ENCODE data around the gene ELF5. TPM values are rescaled to one million over a fixed set of nuclear protein-coding genes. Genes with fewer than 3 reads are reported as not detected.
A peak's percentile ranks its signal among the peaks of the same experiment; 100 is the strongest.

ELF5 gene
- total RNA-seq, 1 donor from 2014 or later: 0.95 TPM

DNA sequence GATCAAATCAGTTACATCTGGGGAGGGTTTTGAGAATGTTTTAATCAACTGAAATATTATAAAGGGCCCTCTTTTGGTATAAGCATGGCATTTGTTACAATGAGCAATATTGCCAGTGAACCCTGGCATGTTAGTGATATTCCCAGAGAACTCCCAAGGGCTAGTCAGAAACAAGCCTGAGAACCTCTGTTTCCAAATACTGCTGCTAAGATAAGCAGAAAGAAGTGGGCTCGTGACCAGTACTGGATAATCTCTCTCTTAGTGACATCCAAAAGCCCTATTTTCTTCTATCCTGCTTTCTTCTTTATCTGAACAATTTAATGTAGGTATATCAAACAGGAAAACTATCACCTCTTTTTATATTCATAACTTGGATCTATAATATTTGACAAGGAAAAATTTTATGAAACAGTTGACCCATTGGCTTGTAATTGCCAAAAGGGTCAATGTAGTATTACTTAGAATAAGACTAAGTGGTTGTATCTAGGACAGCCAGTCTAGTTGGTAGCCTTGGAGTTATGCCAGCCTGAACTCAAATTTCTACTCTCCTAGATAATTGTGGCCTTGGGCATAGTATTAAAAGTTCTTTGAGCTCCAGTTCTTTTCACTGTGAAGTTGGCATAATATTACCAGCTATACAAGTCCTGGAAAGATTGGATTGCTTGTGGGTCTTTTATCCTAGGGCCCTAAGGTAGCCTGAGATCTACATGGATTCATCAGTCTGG, 59.1 kb downstream of the ELF5 start:
- no peak for DNase-seq (ENCODE audit: low spot score)

DNA sequence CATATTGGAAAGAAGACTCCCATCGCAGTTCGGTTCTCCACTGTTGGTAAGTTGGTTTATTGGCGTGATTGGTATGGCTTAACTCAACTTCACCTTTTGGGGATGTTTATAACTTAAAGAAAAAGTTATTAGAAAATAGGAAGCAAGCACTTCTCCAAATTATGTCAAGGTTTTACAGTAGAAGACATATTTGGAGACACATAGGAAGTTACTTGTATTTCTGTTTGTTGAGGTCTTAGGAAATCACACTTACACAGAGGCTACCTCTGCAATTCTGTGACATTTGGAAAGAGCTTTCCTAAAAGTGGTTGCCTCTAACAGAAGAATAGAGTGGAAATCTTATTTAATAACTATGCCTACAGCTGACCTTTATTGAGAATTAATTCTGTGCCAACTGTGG, 62.5 kb downstream of the ELF5 start:
- no peak for DNase-seq (ENCODE audit: low spot score)

DNA sequence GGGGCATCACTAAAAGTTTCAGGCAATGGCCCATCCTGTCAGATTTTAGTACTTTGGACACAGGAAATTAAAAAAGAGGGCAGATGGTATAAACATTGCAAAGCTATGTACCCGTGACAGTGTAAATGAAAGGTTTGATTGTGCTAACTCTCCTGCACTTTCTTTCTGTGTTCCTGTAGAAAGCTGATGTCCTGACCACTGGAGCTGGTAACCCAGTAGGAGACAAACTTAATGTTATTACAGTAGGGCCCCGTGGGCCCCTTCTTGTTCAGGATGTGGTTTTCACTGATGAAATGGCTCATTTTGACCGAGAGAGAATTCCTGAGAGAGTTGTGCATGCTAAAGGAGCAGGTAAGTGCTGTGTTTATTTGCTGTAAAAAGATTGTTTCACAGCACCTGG, 64.6 kb downstream of the ELF5 start:
- no peak for DNase-seq (ENCODE audit: low spot score)

DNA sequence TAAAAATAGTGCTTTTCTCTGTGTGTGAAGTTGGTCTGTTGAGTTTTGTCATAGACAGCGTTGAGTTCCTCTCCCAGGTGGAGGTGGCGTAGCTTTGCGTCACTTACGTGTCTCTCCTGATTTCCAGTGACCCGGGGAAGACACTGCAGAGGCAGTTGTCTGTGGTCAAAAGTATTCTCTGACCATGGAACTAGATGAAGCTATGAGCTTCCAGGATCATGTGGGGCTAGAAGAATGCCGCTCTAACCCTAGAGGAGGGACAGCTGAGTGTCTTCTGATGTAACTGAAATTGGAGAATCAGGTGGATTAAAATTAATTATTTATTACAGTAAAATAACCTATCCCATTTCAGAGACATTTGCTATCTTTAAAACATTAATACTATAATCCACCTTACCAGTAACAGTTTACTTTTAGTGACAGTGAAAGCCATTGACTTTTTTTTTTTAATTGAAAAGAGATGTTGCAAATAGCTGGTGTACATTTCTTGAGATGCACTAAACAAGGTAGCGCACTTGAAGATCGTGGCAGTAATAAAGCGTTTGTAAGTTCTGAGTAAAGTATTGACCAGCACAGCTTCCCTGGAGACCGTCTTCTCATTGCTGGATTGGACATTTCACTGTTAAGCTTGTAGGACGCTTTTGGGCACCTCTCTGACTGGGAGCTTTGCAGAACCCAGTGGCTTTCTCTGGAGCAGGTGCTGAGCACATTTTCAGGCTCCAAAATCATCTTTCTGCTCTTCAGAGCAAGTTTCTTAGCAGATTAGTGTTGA, 65.2 kb downstream of the ELF5 start:
- DNase-seq (ENCODE audit: low spot score): no peak

DNA sequence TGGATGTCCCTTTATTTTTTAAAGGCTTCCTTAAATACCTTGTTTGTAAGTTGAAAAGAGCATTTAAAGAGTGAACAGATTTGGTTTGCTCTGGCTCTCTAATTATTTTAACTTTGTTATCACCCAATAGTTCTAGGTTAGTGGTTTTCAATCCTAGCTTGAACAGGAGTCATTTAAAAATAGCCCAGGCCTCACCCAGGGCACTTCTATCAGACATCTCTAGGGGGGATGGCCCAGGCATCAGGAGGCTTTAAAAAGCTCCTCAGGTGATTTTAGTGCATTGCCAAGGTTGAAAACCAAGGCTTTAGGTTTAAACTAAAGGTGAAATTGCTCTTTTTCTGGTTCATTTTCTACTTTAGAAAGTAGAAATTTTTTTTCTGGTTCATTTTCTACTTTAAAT, 66.5 kb downstream of the ELF5 start:
- no peak for DNase-seq (ENCODE audit: low spot score)

DNA sequence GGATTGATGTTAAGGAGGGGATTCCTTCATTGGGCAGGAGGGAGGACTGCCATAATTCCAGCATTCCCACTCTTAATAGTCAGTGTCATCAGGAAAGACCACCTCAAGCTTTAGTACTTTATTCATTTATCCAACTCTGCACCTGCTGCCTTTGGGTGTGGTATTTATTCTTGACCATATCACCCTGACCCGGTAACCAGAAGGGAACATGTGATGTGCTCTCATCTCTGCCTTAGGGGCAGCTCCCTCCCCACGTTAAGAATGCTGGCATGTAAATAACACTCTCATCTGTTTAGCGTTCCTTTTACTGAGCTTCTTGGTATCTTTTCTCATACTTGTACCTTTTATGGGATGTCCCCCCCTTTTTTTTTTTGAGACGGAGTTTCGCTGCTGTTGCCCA, 67.2 kb downstream of the ELF5 start:
- DNase-seq (ENCODE audit: low spot score): no peak

DNA sequence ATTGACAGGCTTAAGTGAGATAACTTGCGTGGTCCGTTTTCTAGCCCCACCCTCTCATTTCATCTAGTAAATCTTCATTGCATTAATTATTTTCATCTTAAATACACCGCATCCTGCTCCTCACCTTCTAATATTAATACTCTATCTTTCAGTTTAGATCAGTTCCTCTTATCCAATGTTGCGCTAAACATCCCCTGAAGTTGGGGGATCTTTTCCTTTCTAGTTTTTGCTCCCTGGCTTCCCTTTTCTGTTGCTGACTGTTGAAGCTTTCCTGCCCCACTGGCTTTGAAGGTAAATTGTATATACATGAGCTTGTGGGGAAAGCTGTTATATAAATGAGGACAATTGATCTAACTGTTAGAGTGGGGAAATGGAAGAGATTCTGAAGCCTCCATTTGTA, 67.6 kb downstream of the ELF5 start:
- DNase-seq (ENCODE audit: low spot score): no peak

DNA sequence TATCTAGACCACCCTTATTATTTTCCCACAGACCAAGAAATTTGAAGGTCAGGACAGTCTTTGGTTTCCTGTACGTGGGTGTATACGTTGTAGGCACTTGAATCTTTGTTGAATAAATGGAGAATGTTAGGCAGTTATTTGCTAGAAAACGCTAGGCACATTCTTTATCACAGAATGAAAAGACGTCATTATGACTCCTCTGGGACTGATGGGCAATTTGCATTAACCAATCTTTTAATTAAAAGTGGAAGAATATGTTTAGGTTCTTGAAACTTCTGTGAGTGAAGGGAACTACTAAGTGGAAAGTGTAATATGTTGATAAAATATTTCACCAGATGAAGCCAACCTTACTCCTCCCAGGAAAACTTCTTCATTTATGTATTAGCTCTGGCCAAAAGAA, 69.2 kb downstream of the ELF5 start:
- no peak for DNase-seq (ENCODE audit: low spot score)

DNA sequence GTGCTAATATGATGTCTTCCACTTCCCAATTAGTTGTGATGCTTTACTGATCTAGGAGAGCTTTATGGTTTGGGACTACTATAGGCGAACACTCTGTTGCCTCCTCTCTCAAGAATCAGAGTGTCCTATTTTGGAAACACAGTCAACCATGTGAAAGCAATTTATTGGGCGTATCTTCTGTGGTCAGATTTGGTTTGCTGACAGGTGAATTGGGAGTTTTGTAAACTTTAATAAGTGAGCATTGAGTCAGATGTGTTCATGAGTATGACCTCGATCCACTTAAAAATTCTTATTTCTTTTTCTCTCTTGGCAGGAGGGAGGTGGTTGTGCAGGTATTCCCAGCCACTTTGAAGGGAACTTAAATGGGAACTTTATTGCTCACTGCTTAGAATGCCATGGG, 70.5 kb downstream of the ELF5 start:
- no peak for DNase-seq (ENCODE audit: low spot score)

DNA sequence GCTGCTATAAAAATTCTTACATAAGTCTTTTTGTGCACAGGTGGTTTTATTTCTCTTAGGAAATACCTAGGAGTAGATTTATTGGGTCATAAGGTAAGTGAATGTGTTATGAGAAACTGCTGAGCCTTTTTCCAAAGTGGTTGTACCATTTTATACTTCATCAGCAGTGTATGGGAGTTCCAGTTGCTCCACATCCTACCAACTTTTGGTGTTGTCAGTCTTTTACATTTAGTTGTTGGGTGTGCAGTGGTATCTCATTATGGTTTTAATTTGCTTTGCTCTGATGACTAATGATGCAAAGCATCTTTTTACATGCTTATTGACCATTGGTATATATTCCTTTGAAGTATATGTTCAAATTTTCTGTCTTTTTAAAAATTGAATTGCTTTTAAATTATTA, 71.8 kb downstream of the ELF5 start:
- DNase-seq (ENCODE audit: low spot score): no peak

DNA sequence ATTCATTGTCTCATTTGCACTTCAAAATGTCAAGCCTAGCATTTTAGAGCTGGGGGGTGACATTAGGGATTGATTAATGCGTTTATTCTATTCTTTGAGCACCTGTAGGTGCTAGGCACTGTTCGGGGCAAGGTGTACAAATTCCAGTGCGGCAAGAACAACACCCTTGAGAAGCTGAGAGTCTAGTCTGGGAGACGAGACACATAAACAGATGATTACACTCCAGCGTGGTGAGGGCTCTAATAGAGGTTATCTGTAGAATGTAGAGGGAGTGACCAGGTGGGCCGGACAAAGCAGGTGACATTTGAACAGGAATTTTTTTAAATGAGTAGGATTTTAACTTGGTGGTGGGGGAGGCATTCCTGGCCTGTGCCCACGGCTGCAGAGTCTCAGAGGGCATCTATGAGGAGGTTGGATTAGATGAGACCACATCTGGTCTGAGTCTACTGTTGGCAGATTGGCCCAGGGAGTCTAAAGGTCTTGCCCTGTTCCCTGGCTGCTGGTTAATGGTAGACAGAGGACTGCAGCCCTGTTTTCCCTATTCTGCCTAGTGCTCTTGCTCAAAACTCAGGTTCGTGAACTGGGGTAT, 73.9 kb downstream of the ELF5 start:
- peak; percentile 14 for DNase-seq (ENCODE audit: low spot score)

DNA sequence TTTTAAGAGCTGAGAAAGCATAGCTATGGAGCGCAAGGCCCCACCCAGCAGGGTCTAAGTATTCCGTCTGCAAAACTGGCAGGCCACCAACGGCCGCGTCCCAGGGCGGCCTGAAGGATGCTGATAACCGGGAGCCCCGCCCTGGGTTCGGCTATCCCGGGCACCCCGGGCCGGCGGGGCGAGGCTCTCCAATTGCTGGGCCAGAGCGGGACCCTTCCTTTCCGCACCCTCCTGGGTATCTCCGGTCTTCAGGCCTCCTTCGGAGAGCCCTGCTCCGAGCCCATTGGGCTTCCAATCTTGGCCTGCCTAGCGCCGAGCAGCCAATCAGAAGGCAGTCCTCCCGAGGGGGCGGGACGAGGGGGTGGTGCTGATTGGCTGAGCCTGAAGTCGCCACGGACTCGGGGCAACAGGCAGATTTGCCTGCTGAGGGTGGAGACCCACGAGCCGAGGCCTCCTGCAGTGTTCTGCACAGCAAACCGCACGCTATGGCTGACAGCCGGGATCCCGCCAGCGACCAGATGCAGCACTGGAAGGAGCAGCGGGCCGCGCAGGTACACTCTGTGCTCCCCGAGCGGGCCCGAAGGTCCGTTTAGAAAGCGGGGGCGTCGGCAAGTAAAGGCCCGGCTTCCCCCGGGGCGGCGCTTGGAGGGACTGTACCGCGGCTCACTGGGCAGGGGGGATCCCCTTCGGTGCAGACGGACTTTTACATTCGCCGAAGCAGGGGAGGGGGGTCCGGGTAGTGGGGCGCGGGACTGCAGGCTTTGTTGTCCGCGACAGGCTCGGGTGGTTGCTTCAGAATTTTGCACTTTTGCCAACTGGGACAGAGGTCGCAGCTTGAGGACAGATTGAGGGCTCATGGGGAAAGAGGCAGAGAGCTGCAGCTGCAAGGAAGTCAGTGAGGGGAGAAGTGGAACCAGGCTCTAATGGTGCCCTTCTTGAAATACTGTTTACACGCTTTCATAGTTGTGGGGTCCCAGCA, 74.8 kb downstream of the ELF5 start, which contains the start of gene CAT:
CAT (plus strand) TSS at position 406 of the 979 bp plus-strand sequence; CDS start at position 486, 80 bp downstream.
- peak; percentile 98 for DNase-seq (ENCODE audit: low spot score)

DNA sequence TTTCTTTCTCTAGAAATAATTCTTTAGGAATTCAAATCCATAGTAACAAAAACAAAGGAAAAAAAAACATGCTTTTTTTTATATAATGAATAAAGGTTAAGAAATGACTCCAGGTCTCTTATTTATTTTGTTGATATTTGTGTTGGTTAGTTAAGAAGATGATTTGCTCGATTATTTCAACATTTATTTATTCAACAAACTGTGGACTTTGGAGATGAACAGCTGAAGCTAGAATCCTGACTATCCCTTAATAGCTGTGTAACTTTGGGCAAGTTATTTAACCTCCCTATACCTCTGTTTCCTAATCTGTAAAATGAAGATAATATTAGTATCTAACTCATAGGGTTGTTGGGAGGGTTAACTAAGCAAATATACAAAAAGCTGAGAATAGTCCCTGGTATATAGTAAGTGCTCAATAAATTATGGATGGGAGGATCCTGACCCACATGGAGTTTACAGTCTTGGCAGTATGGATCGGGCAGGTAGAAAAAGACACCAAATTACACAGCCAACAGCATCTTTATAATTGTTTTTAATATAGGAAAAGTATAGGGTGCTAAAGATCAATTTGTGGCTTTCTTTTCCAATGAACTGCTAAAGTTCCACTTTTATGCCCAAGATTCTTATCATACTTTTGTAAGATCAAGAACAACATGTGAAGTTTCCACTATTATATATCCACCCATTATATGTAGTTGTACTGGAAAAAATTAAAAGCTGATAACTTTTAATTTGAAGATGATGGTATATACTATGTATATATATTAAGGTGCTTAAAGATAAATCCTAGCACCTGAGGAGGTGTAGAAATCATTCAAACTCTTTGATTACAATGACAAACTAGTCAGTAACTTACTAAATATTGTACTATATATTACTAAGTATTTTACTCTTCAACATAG, 76.1 kb downstream of the ELF5 start:
- no peak for DNase-seq (ENCODE audit: low spot score)

DNA sequence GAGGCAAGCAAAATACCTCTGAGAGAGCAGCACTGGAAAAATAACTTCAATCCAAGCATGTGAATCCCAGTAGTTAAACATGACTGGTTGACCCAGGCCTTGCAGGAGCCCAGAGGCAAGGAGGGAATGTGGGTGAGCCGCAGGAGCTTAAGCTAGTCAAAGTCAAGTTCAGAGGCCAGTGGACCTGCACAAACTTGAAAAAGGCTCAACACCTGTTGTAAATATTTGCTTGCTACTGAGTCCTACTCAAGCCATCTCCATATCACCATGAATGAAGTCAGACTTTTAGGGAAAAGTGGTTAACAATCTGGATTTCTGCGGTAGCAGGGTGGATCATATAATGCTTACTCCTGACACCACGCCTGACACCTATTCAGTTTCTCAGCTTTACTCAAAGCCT, 79.7 kb downstream of the ELF5 start:
- no peak for DNase-seq (ENCODE audit: low spot score)

DNA sequence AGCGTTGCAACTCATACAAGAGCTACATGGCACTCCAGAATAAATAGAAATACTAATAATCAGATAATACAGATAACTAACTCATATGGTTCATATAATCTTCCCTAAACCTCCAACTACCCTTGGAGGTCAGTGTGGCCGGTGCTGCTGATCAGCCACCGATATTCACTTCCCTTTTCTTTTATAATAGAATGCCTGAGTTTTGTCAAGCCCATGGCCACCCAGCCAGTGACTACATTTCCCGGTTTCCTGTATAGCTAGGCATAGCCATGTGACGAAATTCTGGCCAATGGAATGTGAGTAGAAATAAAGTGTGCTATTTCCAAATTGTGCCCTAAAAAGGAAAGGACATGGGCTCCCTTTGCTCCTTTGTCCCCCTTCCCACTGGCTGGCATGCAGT, 80.8 kb downstream of the ELF5 start:
- no peak for DNase-seq (ENCODE audit: low spot score)

DNA sequence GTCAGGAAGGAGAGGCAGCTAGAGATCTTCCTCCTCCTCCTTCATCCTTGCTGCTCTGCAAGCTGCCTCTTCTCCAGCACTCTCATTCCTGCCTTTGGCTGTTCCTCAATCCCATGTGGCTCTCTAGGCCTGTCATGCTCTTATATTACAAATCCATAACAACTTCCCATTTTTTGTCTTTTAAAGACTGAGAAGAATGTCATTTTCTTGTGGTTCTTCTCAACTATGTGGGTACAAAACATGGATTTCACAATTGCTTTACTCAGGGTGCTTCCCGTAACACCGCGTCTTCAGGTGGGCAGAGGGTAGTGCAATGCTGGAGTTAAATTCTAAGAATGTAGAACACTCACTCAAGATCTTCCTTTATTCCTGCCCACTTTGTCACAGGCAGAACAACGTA, 81.6 kb downstream of the ELF5 start:
- no peak for DNase-seq (ENCODE audit: low spot score)
